Activated naive CD8-positive, alpha-beta T cell (primary cell): ENCODE measurements around the gene NOC4L.
"Not testable (repeated sequence)": the region's sequence is repeated elsewhere in the genome, so short reads cannot be mapped to it uniquely, and the experiment has no call there.

Experiments
- H3K27ac Mint-ChIP-seq: one replicate; pipeline ENCODE4 v1.8.0; 2021; ENCODE audit warnings: mixed read lengths
- H3K27me3 Mint-ChIP-seq: one replicate; pipeline ENCODE4 v1.8.0; 2021; ENCODE audit warnings: mixed read lengths
- H3K36me3 Mint-ChIP-seq: one replicate; pipeline ENCODE4 v1.8.0; 2021; ENCODE audit warnings: mixed read lengths
- H3K4me1 Mint-ChIP-seq: one replicate; pipeline ENCODE4 v1.8.0; 2021; ENCODE audit warnings: low read depth, mixed read lengths
- H3K4me3 Mint-ChIP-seq: one replicate; pipeline ENCODE4 v1.8.0; 2021; ENCODE audit warnings: mild to moderate bottlenecking, mixed read lengths
- H3K9me3 Mint-ChIP-seq: one replicate; pipeline ENCODE4 v1.8.0; 2021; ENCODE audit warnings: low read depth, mixed read lengths

Gene NOC4L

GRCh38 chr12:132144115-132144809 is at the start of gene NOC4L, which contains the start of gene DDX51:
Gene NOC4L (plus strand): TSS chr12:132144457. CDS start chr12:132144489, 32 bp downstream.
Gene DDX51 (minus strand): TSS chr12:132144319. CDS start chr12:132144296, 23 bp downstream.
- Mint-ChIP-seq H3K4me3 (peak within 1 kb of the TSS; percentile 96), H3K36me3 (peaks cover 4% of the 10 kb centered on the region), H3K4me1 (peaks cover 25% of the 10 kb centered on the region), H3K27me3 (no peaks in the 10 kb centered on the region), H3K27ac (peak within 1 kb of the TSS; percentile 91), H3K9me3 (no peaks in the 10 kb centered on the region)

GRCh38 chr12:132095520-132096409 is 48.5 kb upstream of the NOC4L start:
- peak overlapping the region; percentile 52 for H3K4me3 Mint-ChIP-seq
- H3K27me3 Mint-ChIP-seq: no peaks in the 10 kb centered on the region
- H3K4me1 Mint-ChIP-seq: peaks cover 28% of the 10 kb centered on the region
- H3K9me3 Mint-ChIP-seq: peaks cover 6% of the 10 kb centered on the region
- peaks cover 19% of the 10 kb centered on the region for H3K36me3 Mint-ChIP-seq
- H3K27ac Mint-ChIP-seq: peak overlapping the region; percentile 86

- peaks cover 23% of the 10 kb centered on the region for H3K4me1 Mint-ChIP-seq
- H3K27ac Mint-ChIP-seq: no peak overlapping the region
- H3K27me3 Mint-ChIP-seq: no peaks in the 10 kb centered on the region
Measured at GRCh38 chr12:132099739-132100138, 44.5 kb upstream of the NOC4L start.

GRCh38 chr12:132100306-132101065 is 43.8 kb upstream of the NOC4L start:
- H3K36me3 Mint-ChIP-seq: peaks cover 15% of the 10 kb centered on the region
- no peak overlapping the region for H3K27ac Mint-ChIP-seq
- peaks cover 6% of the 10 kb centered on the region for H3K9me3 Mint-ChIP-seq
- peaks cover 19% of the 10 kb centered on the region for H3K4me1 Mint-ChIP-seq
- H3K27me3 Mint-ChIP-seq: no peaks in the 10 kb centered on the region
- H3K4me3 Mint-ChIP-seq: no peak overlapping the region

More at GRCh38 chr12:132099739-132100138, 44.5 kb upstream of the NOC4L start:
- H3K36me3 Mint-ChIP-seq: peaks cover 16% of the 10 kb centered on the region
- H3K4me3 Mint-ChIP-seq: no peak overlapping the region
- H3K9me3 Mint-ChIP-seq: peaks cover 6% of the 10 kb centered on the region

GRCh38 chr12:132102297-132102696 is 42.0 kb upstream of the NOC4L start:
- Mint-ChIP-seq H3K36me3 (peaks cover 6% of the 10 kb centered on the region), H3K4me1 (peaks cover 6% of the 10 kb centered on the region), H3K27me3 (no peaks in the 10 kb centered on the region), H3K4me3 (no peak overlapping the region), H3K9me3 (no peaks in the 10 kb centered on the region), H3K27ac (no peak overlapping the region)

- H3K36me3 Mint-ChIP-seq, H3K27ac Mint-ChIP-seq, H3K9me3 Mint-ChIP-seq, H3K4me3 Mint-ChIP-seq, H3K27me3 Mint-ChIP-seq, H3K4me1 Mint-ChIP-seq: not testable (repeated sequence)
Measured at GRCh38 chr12:132103072-132103471, 41.2 kb upstream of the NOC4L start.

GRCh38 chr12:132103542-132104308 is 40.5 kb upstream of the NOC4L start:
- Mint-ChIP-seq H3K4me3 (no peak overlapping the region), H3K36me3 (peaks cover 3% of the 10 kb centered on the region), H3K27me3 (no peaks in the 10 kb centered on the region), H3K9me3 (no peaks in the 10 kb centered on the region), H3K4me1 (peaks cover 2% of the 10 kb centered on the region), H3K27ac (no peak overlapping the region)

- no peaks in the 10 kb centered on the region for H3K9me3 Mint-ChIP-seq
- no peaks in the 10 kb centered on the region for H3K27me3 Mint-ChIP-seq
- no peak overlapping the region for H3K4me3 Mint-ChIP-seq
- H3K27ac Mint-ChIP-seq: no peak overlapping the region
- H3K4me1 Mint-ChIP-seq: no peaks in the 10 kb centered on the region
- peaks cover 4% of the 10 kb centered on the region for H3K36me3 Mint-ChIP-seq
Measured at GRCh38 chr12:132105467-132105866, 38.8 kb upstream of the NOC4L start.

- Mint-ChIP-seq H3K27me3 (no peaks in the 10 kb centered on the region), H3K9me3 (no peaks in the 10 kb centered on the region), H3K36me3 (peaks cover 8% of the 10 kb centered on the region), H3K4me3 (no peak overlapping the region), H3K27ac (no peak overlapping the region), H3K4me1 (no peaks in the 10 kb centered on the region)
Measured at GRCh38 chr12:132106921-132107320, 37.3 kb upstream of the NOC4L start.

- H3K4me3 Mint-ChIP-seq: no peak overlapping the region
- H3K4me1 Mint-ChIP-seq: no peaks in the 10 kb centered on the region
- no peak overlapping the region for H3K27ac Mint-ChIP-seq
- peaks cover 8% of the 10 kb centered on the region for H3K36me3 Mint-ChIP-seq
- no peaks in the 10 kb centered on the region for H3K27me3 Mint-ChIP-seq
- no peaks in the 10 kb centered on the region for H3K9me3 Mint-ChIP-seq
Measured at GRCh38 chr12:132108211-132108832, 35.9 kb upstream of the NOC4L start.

- H3K4me3 Mint-ChIP-seq: no peak overlapping the region
Measured at GRCh38 chr12:132109741-132110140, 34.5 kb upstream of the NOC4L start.

GRCh38 chr12:132110677-132111076 is 33.6 kb upstream of the NOC4L start:
- H3K36me3 Mint-ChIP-seq: peaks cover 8% of the 10 kb centered on the region

More at GRCh38 chr12:132109741-132110140, 34.5 kb upstream of the NOC4L start:
- peaks cover 8% of the 10 kb centered on the region for H3K36me3 Mint-ChIP-seq
- H3K27ac Mint-ChIP-seq: no peak overlapping the region
- no peaks in the 10 kb centered on the region for H3K27me3 Mint-ChIP-seq
- no peaks in the 10 kb centered on the region for H3K4me1 Mint-ChIP-seq
- no peaks in the 10 kb centered on the region for H3K9me3 Mint-ChIP-seq

GRCh38 chr12:132111654-132112304 is 32.5 kb upstream of the NOC4L start:
- Mint-ChIP-seq H3K27me3 (no peaks in the 10 kb centered on the region), H3K4me3 (no peak overlapping the region), H3K36me3 (peaks cover 8% of the 10 kb centered on the region), H3K9me3 (no peaks in the 10 kb centered on the region), H3K4me1 (no peaks in the 10 kb centered on the region), H3K27ac (no peak overlapping the region)

More at GRCh38 chr12:132110677-132111076, 33.6 kb upstream of the NOC4L start:
- Mint-ChIP-seq H3K4me1 (no peaks in the 10 kb centered on the region), H3K9me3 (no peaks in the 10 kb centered on the region), H3K4me3 (no peak overlapping the region), H3K27ac (no peak overlapping the region), H3K27me3 (no peaks in the 10 kb centered on the region)
